Ramos (cell line): ENCODE results near the gene ZNF407.

Experiments used
- in situ Hi-C: fragments of 300-500 bp; cut with MboI; formaldehyde crosslinking; loops from one replicate; pipeline ENCODE4 v1.14.3; 2022; ENCODE audit warnings: low sequenced_read_pairs; ENCODE audit not compliant: unreplicated experiment

Gene ZNF407

GRCh38 chr18:74768096-74768495, 170.4 kb downstream of the ZNF407 start:
- in situ Hi-C loops = no loop called here

GRCh38 chr18:74773171-74773624, 175.5 kb downstream of the ZNF407 start:
- in situ Hi-C loops = no loop called here

GRCh38 chr18:74774486-74774885, 176.8 kb downstream of the ZNF407 start:
- in situ Hi-C loops = no loop called here

GRCh38 chr18:74775239-74775638, 177.6 kb downstream of the ZNF407 start:
- in situ Hi-C loops = no loop called here

GRCh38 chr18:74778191-74778847, 180.6 kb downstream of the ZNF407 start:
- in situ Hi-C loops = no loop called here

GRCh38 chr18:74784752-74785151, 187.1 kb downstream of the ZNF407 start:
- in situ Hi-C loops = no loop called here

GRCh38 chr18:74785632-74786031, 188.0 kb downstream of the ZNF407 start:
- in situ Hi-C loops = no loop called here

- in situ Hi-C loops = no loop called here
These were observed 191.0 kb downstream of the ZNF407 start for GRCh38 chr18:74788657-74789056.

- in situ Hi-C loops = no loop called here
These were observed 191.4 kb downstream of the ZNF407 start for GRCh38 chr18:74789078-74789477.

GRCh38 chr18:74790451-74790850, 192.8 kb downstream of the ZNF407 start:
- in situ Hi-C loops = no loop called here

GRCh38 chr18:74791501-74792194, 194.0 kb downstream of the ZNF407 start:
- in situ Hi-C loops = no loop called here

GRCh38 chr18:74793746-74794145, 196.1 kb downstream of the ZNF407 start:
- in situ Hi-C loops = no loop called here

- in situ Hi-C loops = no loop called here
These were observed 198.1 kb downstream of the ZNF407 start for GRCh38 chr18:74795751-74796150.

- in situ Hi-C loops = no loop called here
These were observed 198.5 kb downstream of the ZNF407 start for GRCh38 chr18:74796211-74796610.

GRCh38 chr18:74796841-74797576, 199.3 kb downstream of the ZNF407 start:
- in situ Hi-C loops = no loop called here

- in situ Hi-C loops = no loop called here
These were observed 200.0 kb downstream of the ZNF407 start for GRCh38 chr18:74797577-74798151.

GRCh38 chr18:74799542-74799941, 201.9 kb downstream of the ZNF407 start:
- in situ Hi-C loops = no loop called here

GRCh38 chr18:74800098-74800497, 202.4 kb downstream of the ZNF407 start:
- in situ Hi-C loops = no loop called here

- in situ Hi-C loops = no loop called here
These were observed 205.4 kb downstream of the ZNF407 start for GRCh38 chr18:74803117-74803516.

GRCh38 chr18:74803769-74804168, 206.1 kb downstream of the ZNF407 start:
- in situ Hi-C loops = no loop called here

- in situ Hi-C loops = no loop called here
These were observed 207.0 kb downstream of the ZNF407 start for GRCh38 chr18:74804677-74805076.
